DOHH2 (cell line): ENCODE measurements around the gene SORL1.

ENCODE experiments used
- H3F3A ChIP-seq: fragments of 200-600 bp; sonication (generic), shearing (Covaris generic); 2 replicates; pipeline ENCODE4 v1.6.0; 2016; ENCODE audit warnings: antibody characterized with exemption, mild to moderate bottlenecking; ENCODE audit not compliant: control insufficient read depth, insufficient read depth
- H3K27ac ChIP-seq: fragments of 200-600 bp; sonication (generic); 2 replicates; pipeline ENCODE4 v1.5.1; 2014; ENCODE audit warnings: low read depth, mild to moderate bottlenecking, low read length, moderate library complexity
- H3K27me3 ChIP-seq: fragments of 200-600 bp; sonication (generic); 2 replicates; pipeline ENCODE4 v1.6.1; 2014; ENCODE audit warnings: mild to moderate bottlenecking, low read length, mixed read lengths; ENCODE audit not compliant: control insufficient read depth
- H3K36me3 ChIP-seq: fragments of 200-600 bp; sonication (generic); 2 replicates; pipeline ENCODE4 v1.6.1; 2014; ENCODE audit warnings: mild to moderate bottlenecking, low read length, moderate library complexity, mixed read lengths; ENCODE audit not compliant: control insufficient read depth
- H3K4me1 ChIP-seq: fragments of 200-600 bp; sonication (generic); 2 replicates; pipeline ENCODE4 v1.6.1; 2014; ENCODE audit warnings: mild to moderate bottlenecking, low read length, mixed read lengths; ENCODE audit not compliant: control insufficient read depth
- H3K4me2 ChIP-seq: fragments of 200-600 bp; sonication (generic); 2 replicates; pipeline ENCODE4 v1.6.0; 2014; ENCODE audit warnings: mild to moderate bottlenecking, low read length, moderate library complexity
- H3K4me3 ChIP-seq: fragments of 200-600 bp; sonication (generic); 2 replicates; pipeline ENCODE4 v1.5.1; 2014; ENCODE audit warnings: mild to moderate bottlenecking, low read length, mixed read lengths
- H3K79me2 ChIP-seq: fragments of 200-600 bp; sonication (generic); 2 replicates; pipeline ENCODE4 v1.6.1; 2014; ENCODE audit warnings: mild to moderate bottlenecking, low read length, mixed read lengths; ENCODE audit not compliant: control insufficient read depth
- H3K9me2 ChIP-seq: fragments of 200-600 bp; sonication (generic); replicated peaks from 2 replicates; pipeline ENCODE4 v1.6.1; 2014; ENCODE audit warnings: mild to moderate bottlenecking, low read length, mixed read lengths; ENCODE audit not compliant: control insufficient read depth
- H3K9me3 ChIP-seq: fragments of 200-600 bp; sonication (generic); 2 replicates; pipeline ENCODE4 v1.6.1; 2014; ENCODE audit warnings: antibody characterized with exemption, low read length, mixed read lengths; ENCODE audit not compliant: control insufficient read depth, insufficient read depth
- H4K20me1 ChIP-seq: fragments of 200-600 bp; sonication (generic); 2 replicates; pipeline ENCODE4 v1.6.0; 2014; ENCODE audit warnings: low read depth, mild to moderate bottlenecking, antibody characterized with exemption, low read length, moderate library complexity; ENCODE audit not compliant: control insufficient read depth, insufficient read depth
- CTCF ChIP-seq: fragments of 200-600 bp; sonication (generic); IDR thresholded peaks from one replicate; pipeline ENCODE4 v1.5.1; 2014; ENCODE audit warnings: antibody characterized with exemption, mild to moderate bottlenecking, low read depth, low read length; ENCODE audit not compliant: poor library complexity, severe bottlenecking
- EZH2phosphoT487 ChIP-seq: fragments of 200-600 bp; sonication (generic); IDR thresholded peaks from 2 replicates; pipeline ENCODE4 v1.6.1; 2017; ENCODE audit warnings: borderline replicate concordance, mild to moderate bottlenecking, antibody characterized with exemption, low read length, moderate library complexity, mixed read lengths

SORL1 gene

GRCh38 chr11:121515335-121515671 lies 63.2 kb downstream of the SORL1 start:
- no peak for TF ChIP-seq EZH2phosphoT487
- no peak for TF ChIP-seq CTCF
- no peak overlapping the region for H3K4me3 ChIP-seq
- H3K4me2 ChIP-seq: no peak overlapping the region
- peaks cover 79% of the 10 kb centered on the region for H3K79me2 ChIP-seq
- H4K20me1 ChIP-seq: no peaks in the 10 kb centered on the region
- H3K4me1 ChIP-seq: 0 out of 2 replicates have a peak, but pooled peaks cover 8% of the 10 kb centered on the region
- H3F3A ChIP-seq: 0 out of 2 replicates have a peak, but pooled peaks cover 4% of the 10 kb centered on the region
- H3K27me3 ChIP-seq: no peaks in the 10 kb centered on the region
- H3K9me2 ChIP-seq: no peaks in the 10 kb centered on the region
- H3K27ac ChIP-seq: no peak overlapping the region
- H3K36me3 ChIP-seq: peaks cover 97% of the 10 kb centered on the region
- no peaks in the 10 kb centered on the region for H3K9me3 ChIP-seq

DNA sequence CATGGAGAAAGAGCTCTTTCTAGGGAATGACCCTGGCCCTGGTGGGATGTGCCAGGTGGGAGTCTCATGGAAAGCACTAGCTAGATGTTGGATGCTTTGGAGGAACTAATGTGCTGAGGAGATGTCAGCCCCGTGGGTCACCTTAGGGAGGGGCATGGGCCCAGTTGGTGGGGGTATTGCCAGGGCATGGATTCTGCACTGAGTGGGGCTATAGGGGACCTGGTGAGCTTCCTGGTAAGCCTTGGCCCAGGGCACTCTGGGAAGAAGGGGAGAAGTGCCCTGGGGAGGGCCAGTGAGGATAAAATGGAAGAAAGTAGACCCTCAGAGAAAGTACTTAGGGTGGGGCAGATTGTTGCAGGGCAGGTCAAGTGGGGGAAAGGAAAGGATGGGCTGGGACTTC lies 65.9 kb downstream of the SORL1 start:
- peaks cover 97% of the 10 kb centered on the region for H3K36me3 ChIP-seq
- TF ChIP-seq EZH2phosphoT487: no peak
- no peak for TF ChIP-seq CTCF

GRCh38 chr11:121520243-121521144 lies 68.4 kb downstream of the SORL1 start:
- H3K79me2 ChIP-seq: peaks cover 48% of the 10 kb centered on the region
- H3K4me2 ChIP-seq: no peak overlapping the region
- no peaks in the 10 kb centered on the region for H3K27me3 ChIP-seq
- peaks cover 95% of the 10 kb centered on the region for H3K36me3 ChIP-seq
- 0 out of 2 replicates have a peak, but pooled peaks cover 3% of the 10 kb centered on the region for H3K4me1 ChIP-seq
- no peak overlapping the region for H3K27ac ChIP-seq
- TF ChIP-seq CTCF (no peak), EZH2phosphoT487 (no peak)
- H3K9me2 ChIP-seq: no peaks in the 10 kb centered on the region
- peaks cover 13% of the 10 kb centered on the region; the same call in 1 of the 2 replicates for H3K9me3 ChIP-seq
- H3F3A ChIP-seq: no peaks in the 10 kb centered on the region
- H4K20me1 ChIP-seq: no peaks in the 10 kb centered on the region
- H3K4me3 ChIP-seq: no peak overlapping the region

More for the DNA sequence above, 65.9 kb downstream of the SORL1 start:
- no peaks in the 10 kb centered on the region for H3F3A ChIP-seq
- no peak overlapping the region for H3K4me2 ChIP-seq
- no peaks in the 10 kb centered on the region for H3K9me3 ChIP-seq
- no peaks in the 10 kb centered on the region for H3K9me2 ChIP-seq
- no peaks in the 10 kb centered on the region for H3K27me3 ChIP-seq
- no peak overlapping the region for H3K4me3 ChIP-seq
- no peak overlapping the region for H3K27ac ChIP-seq
- H4K20me1 ChIP-seq: no peaks in the 10 kb centered on the region
- 0 out of 2 replicates have a peak, but pooled peaks cover 3% of the 10 kb centered on the region for H3K4me1 ChIP-seq
- H3K79me2 ChIP-seq: peaks cover 59% of the 10 kb centered on the region
